Upper lobe of left lung (tissue), 4 donors: ENCODE data around the gene C6orf62.

Experiments
- EP300 ChIP-seq, 4 donors: sonication (generic); formaldehyde crosslinking; IDR thresholded peaks; one replicate each; pipeline ENCODE4 v1.5.1; 2017; ENCODE audit warnings: antibody characterized with exemption in 4 of 4, control low read depth in 2 of 4
- POLR2A ChIP-seq, 4 donors: fragments of 450-650 bp; IDR thresholded peaks; one replicate each; pipeline ENCODE4 v1.5.1; 2016 to 2017; ENCODE audit warnings: antibody characterized with exemption in 4 of 4, mild to moderate bottlenecking in 2 of 4
- POLR2AphosphoS5 ChIP-seq, 2 donors: sonication (generic); formaldehyde crosslinking; IDR thresholded peaks; one replicate each; pipeline ENCODE4 v1.5.1; 2017; ENCODE audit warnings: antibody characterized with exemption in 2 of 2
- TF ChIP-seq, protein P1 (sequence below), 6 experiments: fragments of 450-650 bp in 4 of 6; fragments of 200-600 bp in 2 of 6; sonication (generic) in 2 of 6; IDR thresholded peaks; one replicate each; pipeline ENCODE4 v1.5.1; 2016 to 2019; ENCODE audit warnings: antibody characterized with exemption in 6 of 6

DNA sequence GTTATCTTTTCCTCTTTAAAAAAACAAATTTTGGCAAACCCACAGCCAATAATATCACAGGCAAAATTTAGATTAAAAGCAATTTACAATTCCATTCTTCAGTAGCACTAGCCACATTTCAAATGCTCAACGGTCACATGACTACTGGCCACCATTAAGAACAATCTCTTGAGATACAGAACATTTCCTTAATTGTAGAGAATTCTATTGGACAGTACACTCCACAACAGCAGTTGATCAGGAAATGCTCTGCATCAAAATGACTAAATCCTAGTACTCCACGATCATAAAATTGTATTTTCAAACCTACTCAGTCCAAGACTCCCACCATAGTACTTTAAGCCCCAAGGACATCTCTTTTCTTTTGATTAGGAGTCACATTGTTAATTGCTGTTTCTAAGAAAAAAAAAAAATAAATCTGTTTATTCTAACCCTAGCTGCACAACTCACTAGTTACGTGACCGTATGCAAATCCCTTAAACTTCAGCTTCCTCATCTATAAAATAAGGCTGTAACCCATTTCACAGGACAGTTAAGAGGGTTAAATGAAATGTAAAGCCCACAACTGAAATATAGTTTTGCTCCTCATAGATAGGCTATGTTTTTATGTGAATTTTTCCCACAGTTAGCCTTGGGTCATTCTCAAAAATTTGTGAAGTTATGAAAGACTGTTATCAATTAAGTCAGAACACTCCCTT is 9.8 kb downstream of the C6orf62 start:
- TF ChIP-seq, protein P1, sequence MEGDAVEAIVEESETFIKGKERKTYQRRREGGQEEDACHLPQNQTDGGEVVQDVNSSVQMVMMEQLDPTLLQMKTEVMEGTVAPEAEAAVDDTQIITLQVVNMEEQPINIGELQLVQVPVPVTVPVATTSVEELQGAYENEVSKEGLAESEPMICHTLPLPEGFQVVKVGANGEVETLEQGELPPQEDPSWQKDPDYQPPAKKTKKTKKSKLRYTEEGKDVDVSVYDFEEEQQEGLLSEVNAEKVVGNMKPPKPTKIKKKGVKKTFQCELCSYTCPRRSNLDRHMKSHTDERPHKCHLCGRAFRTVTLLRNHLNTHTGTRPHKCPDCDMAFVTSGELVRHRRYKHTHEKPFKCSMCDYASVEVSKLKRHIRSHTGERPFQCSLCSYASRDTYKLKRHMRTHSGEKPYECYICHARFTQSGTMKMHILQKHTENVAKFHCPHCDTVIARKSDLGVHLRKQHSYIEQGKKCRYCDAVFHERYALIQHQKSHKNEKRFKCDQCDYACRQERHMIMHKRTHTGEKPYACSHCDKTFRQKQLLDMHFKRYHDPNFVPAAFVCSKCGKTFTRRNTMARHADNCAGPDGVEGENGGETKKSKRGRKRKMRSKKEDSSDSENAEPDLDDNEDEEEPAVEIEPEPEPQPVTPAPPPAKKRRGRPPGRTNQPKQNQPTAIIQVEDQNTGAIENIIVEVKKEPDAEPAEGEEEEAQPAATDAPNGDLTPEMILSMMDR (IDR thresholded peaks at IDR 0.05), result no peak
- TF ChIP-seq POLR2A (IDR thresholded peaks at IDR 0.05), result no peak
- no peak for TF ChIP-seq POLR2AphosphoS5 (IDR thresholded peaks at IDR 0.05)
- no peak for TF ChIP-seq EP300 (IDR thresholded peaks at IDR 0.05)
